ENCODE data around the gene TMEM258.

- no peak for TF ChIP-seq GATA3 (IDR thresholded peaks at IDR 0.05; ENCODE audit: low read depth, low read length)
- TF ChIP-seq GATA2 (IDR thresholded peaks at IDR 0.05; ENCODE audit: low read depth, low read length), result no peak
Measured at GRCh38 chr11:61760946-61761345, 31.5 kb downstream of the TMEM258 start.
